HL-60 (cell line): ENCODE data around the gene NRF1.

ENCODE experiments used
- DNase-seq, 2 experiments: peaks; one replicate each; pipeline ENCODE4 v3.0.0-alpha.2; 2010 to 2020; ENCODE audit warnings: low read depth in 1 of 2, low spot score in 1 of 2
- H3K27ac ChIP-seq: fragments of 250-450 bp; sonication (Bioruptor Pico); replicated peaks from 2 replicates; pipeline ENCODE4 v1.5.1; 2020; ENCODE audit warnings: mild to moderate bottlenecking, moderate library complexity
- H3K27me3 ChIP-seq: fragments of 250-450 bp; sonication (Bioruptor Pico); 2 replicates; pipeline ENCODE4 v1.5.1; 2021; ENCODE audit warnings: mild to moderate bottlenecking, moderate library complexity; ENCODE audit not compliant: insufficient read depth, poor library complexity, severe bottlenecking
- H3K4me3 ChIP-seq: replicated peaks from 2 replicates; pipeline ENCODE4 v1.5.1; 2011; ENCODE audit warnings: mild to moderate bottlenecking, control low read depth, low read length; ENCODE audit not compliant: insufficient read depth
- GABPA ChIP-seq: IDR thresholded peaks from 2 replicates; pipeline ENCODE4 v1.6.1; 2012; ENCODE audit warnings: low read depth
- POLR2AphosphoS5 ChIP-seq: IDR thresholded peaks from 2 replicates; pipeline ENCODE4 v1.6.1; 2012; ENCODE audit warnings: low read depth
- SPI1 ChIP-seq: IDR thresholded peaks from 2 replicates; pipeline ENCODE4 v1.6.1; 2012; ENCODE audit warnings: low read depth, mild to moderate bottlenecking, borderline replicate concordance
- TF ChIP-seq, protein P1 (sequence below): IDR thresholded peaks from one replicate; pipeline ENCODE4 v1.5.1; 2011; ENCODE audit warnings: low read length, control low read depth, inconsistent platforms; ENCODE audit not compliant: insufficient read depth
- TF ChIP-seq, protein P2 (sequence below): IDR thresholded peaks from 2 replicates; pipeline ENCODE4 v1.6.1; 2012; ENCODE audit warnings: low read depth; ENCODE audit not compliant: insufficient replicate concordance

NRF1 gene

GRCh38 chr7:129768614-129769399 lies 157.3 kb downstream of the NRF1 start:
- no peaks in the 10 kb centered on the region for H3K27me3 ChIP-seq
- no peak overlapping the region for H3K27ac ChIP-seq
- no peak overlapping the region for H3K4me3 ChIP-seq
- DNase-seq = no peak
- TF ChIP-seq GABPA = no peak
- no peak for TF ChIP-seq SPI1
- TF ChIP-seq, protein P1, sequence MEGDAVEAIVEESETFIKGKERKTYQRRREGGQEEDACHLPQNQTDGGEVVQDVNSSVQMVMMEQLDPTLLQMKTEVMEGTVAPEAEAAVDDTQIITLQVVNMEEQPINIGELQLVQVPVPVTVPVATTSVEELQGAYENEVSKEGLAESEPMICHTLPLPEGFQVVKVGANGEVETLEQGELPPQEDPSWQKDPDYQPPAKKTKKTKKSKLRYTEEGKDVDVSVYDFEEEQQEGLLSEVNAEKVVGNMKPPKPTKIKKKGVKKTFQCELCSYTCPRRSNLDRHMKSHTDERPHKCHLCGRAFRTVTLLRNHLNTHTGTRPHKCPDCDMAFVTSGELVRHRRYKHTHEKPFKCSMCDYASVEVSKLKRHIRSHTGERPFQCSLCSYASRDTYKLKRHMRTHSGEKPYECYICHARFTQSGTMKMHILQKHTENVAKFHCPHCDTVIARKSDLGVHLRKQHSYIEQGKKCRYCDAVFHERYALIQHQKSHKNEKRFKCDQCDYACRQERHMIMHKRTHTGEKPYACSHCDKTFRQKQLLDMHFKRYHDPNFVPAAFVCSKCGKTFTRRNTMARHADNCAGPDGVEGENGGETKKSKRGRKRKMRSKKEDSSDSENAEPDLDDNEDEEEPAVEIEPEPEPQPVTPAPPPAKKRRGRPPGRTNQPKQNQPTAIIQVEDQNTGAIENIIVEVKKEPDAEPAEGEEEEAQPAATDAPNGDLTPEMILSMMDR = no peak
- no peak for TF ChIP-seq POLR2AphosphoS5
- TF ChIP-seq, protein P2, sequence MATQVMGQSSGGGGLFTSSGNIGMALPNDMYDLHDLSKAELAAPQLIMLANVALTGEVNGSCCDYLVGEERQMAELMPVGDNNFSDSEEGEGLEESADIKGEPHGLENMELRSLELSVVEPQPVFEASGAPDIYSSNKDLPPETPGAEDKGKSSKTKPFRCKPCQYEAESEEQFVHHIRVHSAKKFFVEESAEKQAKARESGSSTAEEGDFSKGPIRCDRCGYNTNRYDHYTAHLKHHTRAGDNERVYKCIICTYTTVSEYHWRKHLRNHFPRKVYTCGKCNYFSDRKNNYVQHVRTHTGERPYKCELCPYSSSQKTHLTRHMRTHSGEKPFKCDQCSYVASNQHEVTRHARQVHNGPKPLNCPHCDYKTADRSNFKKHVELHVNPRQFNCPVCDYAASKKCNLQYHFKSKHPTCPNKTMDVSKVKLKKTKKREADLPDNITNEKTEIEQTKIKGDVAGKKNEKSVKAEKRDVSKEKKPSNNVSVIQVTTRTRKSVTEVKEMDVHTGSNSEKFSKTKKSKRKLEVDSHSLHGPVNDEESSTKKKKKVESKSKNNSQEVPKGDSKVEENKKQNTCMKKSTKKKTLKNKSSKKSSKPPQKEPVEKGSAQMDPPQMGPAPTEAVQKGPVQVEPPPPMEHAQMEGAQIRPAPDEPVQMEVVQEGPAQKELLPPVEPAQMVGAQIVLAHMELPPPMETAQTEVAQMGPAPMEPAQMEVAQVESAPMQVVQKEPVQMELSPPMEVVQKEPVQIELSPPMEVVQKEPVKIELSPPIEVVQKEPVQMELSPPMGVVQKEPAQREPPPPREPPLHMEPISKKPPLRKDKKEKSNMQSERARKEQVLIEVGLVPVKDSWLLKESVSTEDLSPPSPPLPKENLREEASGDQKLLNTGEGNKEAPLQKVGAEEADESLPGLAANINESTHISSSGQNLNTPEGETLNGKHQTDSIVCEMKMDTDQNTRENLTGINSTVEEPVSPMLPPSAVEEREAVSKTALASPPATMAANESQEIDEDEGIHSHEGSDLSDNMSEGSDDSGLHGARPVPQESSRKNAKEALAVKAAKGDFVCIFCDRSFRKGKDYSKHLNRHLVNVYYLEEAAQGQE = no peak

DNA sequence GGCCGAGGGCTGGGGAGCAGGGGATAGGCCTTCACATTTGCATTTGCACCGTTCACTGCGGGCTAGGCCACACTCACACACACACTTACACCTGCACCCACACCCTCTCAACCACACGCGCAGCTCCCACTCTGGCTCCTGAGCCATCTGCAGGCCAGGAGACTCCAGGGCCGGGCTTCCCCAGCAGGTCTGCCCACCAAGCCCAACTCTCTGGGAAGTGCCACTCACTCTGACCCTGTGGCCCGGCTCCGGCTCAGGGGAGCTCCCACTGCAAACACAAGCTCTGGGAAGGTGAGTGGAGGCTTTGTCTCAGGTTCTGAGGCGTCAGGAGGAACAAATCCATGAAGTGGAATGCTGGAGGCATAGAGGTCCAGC lies 157.9 kb downstream of the NRF1 start:
- Histone ChIP-seq H3K27me3 (no peaks in the 10 kb centered on the region), H3K4me3 (no peak overlapping the region), H3K27ac (no peak overlapping the region)
- no peak for DNase-seq
- TF ChIP-seq, protein P1 = no peak
- TF ChIP-seq POLR2AphosphoS5 (no peak), GABPA (no peak), SPI1 (no peak)
- TF ChIP-seq, protein P2 = no peak

GRCh38 chr7:129769866-129770808 lies 158.6 kb downstream of the NRF1 start:
- Histone ChIP-seq H3K27me3 (peaks cover 2% of the 10 kb centered on the region), H3K27ac (no peak overlapping the region), H3K4me3 (no peak overlapping the region)
- TF ChIP-seq POLR2AphosphoS5 = no peak
- TF ChIP-seq SPI1 = no peak
- no peak for TF ChIP-seq GABPA
- TF ChIP-seq, protein P2 = no peak
- no peak for DNase-seq
